Peyer's patch (tissue), 4 donors: ENCODE data around the gene SEC61A2. TPM values are rescaled to one million over a fixed set of nuclear protein-coding genes. Genes with fewer than 3 reads are reported as not detected.

ENCODE experiments used
- DNase-seq, 3 donors: peaks; one replicate each; pipeline ENCODE4 v3.0.0-alpha.2; 2017 to 2019
- H3K27ac ChIP-seq, 4 donors: fragments of 200-600 bp; sonication (generic); one replicate each; pipeline ENCODE4 v1.5.1; 2016 to 2019
- H3K27me3 ChIP-seq, 2 donors: fragments of 200-600 bp; sonication (generic); one replicate each; pipeline ENCODE4 v1.5.1; 2019
- H3K36me3 ChIP-seq, 3 donors: fragments of 200-600 bp; sonication (generic); one replicate each; pipeline ENCODE4 v1.5.1; 2016 to 2019
- H3K4me1 ChIP-seq, 4 donors: fragments of 200-600 bp; sonication (generic); one replicate each; pipeline ENCODE4 v1.5.1; 2016 to 2019
- H3K4me3 ChIP-seq, 4 donors: fragments of 200-600 bp; sonication (generic); 1 replicate in 3 of 4; 2 replicates in 1 of 4; pipeline ENCODE4 v1.5.1; 2016 to 2019; ENCODE audit warnings: mild to moderate bottlenecking in 1 of 4
- H3K9me3 ChIP-seq, 4 donors: fragments of 200-600 bp; sonication (generic); one replicate each; pipeline ENCODE4 v1.5.1; 2016 to 2019; ENCODE audit warnings: mild to moderate bottlenecking in 1 of 4
- CTCF ChIP-seq, 6 experiments: fragments of 450-650 bp in 4 of 6; fragments of 200-600 bp in 2 of 6; sonication (generic) in 1 of 6; IDR thresholded peaks; one replicate each; pipeline ENCODE4 v1.5.1; 2017 to 2019; ENCODE audit warnings: antibody characterized with exemption in 6 of 6, mild to moderate bottlenecking in 3 of 6, moderate library complexity in 1 of 6
- POLR2A ChIP-seq, 2 donors: fragments of 450-650 bp; IDR thresholded peaks; one replicate each; pipeline ENCODE4 v1.5.1; 2017; ENCODE audit warnings: antibody characterized with exemption in 2 of 2, mild to moderate bottlenecking in 2 of 2, moderate library complexity in 2 of 2
- total RNA-seq, 4 donors: library from RNA; depleted of rRNA; stranded (reverse); fragments of >200 nt; gene quantifications; one replicate each; pipeline ENCODE4 v1.1.0, GENCODE V29; 2016

The SEC61A2 gene
- total RNA-seq, 4 donors from 2014 or later = 1.4 to 8.3 (median 5.2) TPM

GRCh38 chr10:12177642-12178041, 48.2 kb downstream of the SEC61A2 start:
- H3K27ac ChIP-seq = no peak overlapping the region
- no peak for DNase-seq
- peaks cover 0 to 6% (median 0%) of the 10 kb centered on the region in 4 donors for H3K4me1 ChIP-seq
- no peak overlapping the region for H3K4me3 ChIP-seq
- H3K27me3 ChIP-seq = no peaks in the 10 kb centered on the region
- H3K36me3 ChIP-seq = peaks cover 0 to 69% (median 0%) of the 10 kb centered on the region in 3 donors
- no peak for TF ChIP-seq CTCF (IDR thresholded peaks at IDR 0.05)
- TF ChIP-seq POLR2A (IDR thresholded peaks at IDR 0.05) = no peak
- no peaks in the 10 kb centered on the region for H3K9me3 ChIP-seq

- Histone ChIP-seq H3K4me3 (no peak overlapping the region), H3K27me3 (no peaks in the 10 kb centered on the region), H3K27ac (no peak overlapping the region), H3K4me1 (peaks cover 0 to 6% (median 0%) of the 10 kb centered on the region in 4 donors), H3K9me3 (no peaks in the 10 kb centered on the region), H3K36me3 (peaks cover 0 to 64% (median 0%) of the 10 kb centered on the region in 3 donors)
- DNase-seq = no peak
- no peak for TF ChIP-seq CTCF (IDR thresholded peaks at IDR 0.05)
- TF ChIP-seq POLR2A (IDR thresholded peaks at IDR 0.05) = no peak
These were observed 50.2 kb downstream of the SEC61A2 start for GRCh38 chr10:12179606-12180170.

GRCh38 chr10:12180221-12180974, 50.9 kb downstream of the SEC61A2 start:
- no peak for DNase-seq
- Histone ChIP-seq H3K4me3 (no peak overlapping the region), H3K9me3 (no peaks in the 10 kb centered on the region), H3K27me3 (no peaks in the 10 kb centered on the region), H3K27ac (peak overlapping the region in 1 of 4 donors; percentile 9), H3K36me3 (peaks cover 0 to 64% (median 0%) of the 10 kb centered on the region in 3 donors), H3K4me1 (peaks cover 0 to 6% (median 0%) of the 10 kb centered on the region in 4 donors)
- TF ChIP-seq POLR2A (IDR thresholded peaks at IDR 0.05) = no peak
- TF ChIP-seq CTCF (IDR thresholded peaks at IDR 0.05) = no peak

- Histone ChIP-seq H3K4me1 (peaks cover 0 to 6% (median 0%) of the 10 kb centered on the region in 4 donors), H3K36me3 (peaks cover 0 to 64% (median 0%) of the 10 kb centered on the region in 3 donors), H3K9me3 (no peaks in the 10 kb centered on the region), H3K4me3 (no peak overlapping the region), H3K27me3 (no peaks in the 10 kb centered on the region), H3K27ac (peak overlapping the region in 3 of 4 donors; percentile 9 to 47 (median 28))
- TF ChIP-seq POLR2A (IDR thresholded peaks at IDR 0.05) = no peak
- no peak for TF ChIP-seq CTCF (IDR thresholded peaks at IDR 0.05)
- peak in 2 of 3 donors; percentile 35 to 75 for DNase-seq
These were observed 51.7 kb downstream of the SEC61A2 start for GRCh38 chr10:12181065-12181775.

GRCh38 chr10:12184165-12184564, 54.7 kb downstream of the SEC61A2 start:
- no peak overlapping the region for H3K4me3 ChIP-seq
- no peaks in the 10 kb centered on the region for H3K27me3 ChIP-seq
- no peak for DNase-seq
- TF ChIP-seq POLR2A (IDR thresholded peaks at IDR 0.05) (no peak), CTCF (IDR thresholded peaks at IDR 0.05) (no peak)
- no peak overlapping the region for H3K27ac ChIP-seq
- H3K36me3 ChIP-seq = peaks cover 0 to 41% (median 0%) of the 10 kb centered on the region in 3 donors
- peaks cover 0 to 10% (median 0%) of the 10 kb centered on the region in 4 donors for H3K4me1 ChIP-seq
- H3K9me3 ChIP-seq = no peaks in the 10 kb centered on the region
